GM19025 (cell line): ENCODE measurements around the gene CLEC1A.
"Not testable (repeated sequence)": the region's sequence is repeated elsewhere in the genome, so short reads cannot be mapped to it uniquely, and the experiment has no call there.

Experiments used
- ATAC-seq: cut with Tn5 transposase; IDR thresholded peaks from one replicate; pipeline ENCODE4 v1.9.1; 2021; ENCODE audit warnings: mild to moderate bottlenecking, low read depth, moderate library complexity; ENCODE audit not compliant: unreplicated experiment

The CLEC1A gene

GRCh38 chr12:10052193-10052913 is 46.4 kb downstream of the CLEC1A start:
- ATAC-seq = no peak

- ATAC-seq = no peak
These were observed 50.3 kb downstream of the CLEC1A start for GRCh38 chr12:10048526-10048925.

- ATAC-seq = no peak
These were observed 56.6 kb downstream of the CLEC1A start for GRCh38 chr12:10042167-10042566.

GRCh38 chr12:10033783-10034545 is 64.8 kb downstream of the CLEC1A start:
- ATAC-seq = no peak

GRCh38 chr12:10031771-10032175 is 67.0 kb downstream of the CLEC1A start:
- no peak for ATAC-seq

- ATAC-seq = no peak
These were observed 67.5 kb downstream of the CLEC1A start for GRCh38 chr12:10031321-10031720.

- no peak for ATAC-seq
These were observed 68.3 kb downstream of the CLEC1A start, which contains the start of gene CLEC9A for GRCh38 chr12:10030446-10030845. Gene CLEC9A, plus strand, starts transcription at chr12:10030682. Its CDS starts 22,006 bp downstream, at chr12:10052688.

GRCh38 chr12:10027721-10028120 is 71.1 kb downstream of the CLEC1A start:
- no peak for ATAC-seq

- ATAC-seq = no peak
These were observed 71.5 kb downstream of the CLEC1A start for GRCh38 chr12:10027311-10027710.

GRCh38 chr12:10026666-10027065 is 72.1 kb downstream of the CLEC1A start:
- ATAC-seq = not testable (repeated sequence)

- no peak for ATAC-seq
These were observed 73.5 kb downstream of the CLEC1A start for GRCh38 chr12:10025236-10025635.

- no peak for ATAC-seq
These were observed 77.4 kb downstream of the CLEC1A start for GRCh38 chr12:10021342-10021741.
